ENCODE results near the gene TMPRSS11F.

Gene TMPRSS11F

GRCh38 chr4:68077301-68077700, 52.4 kb downstream of the TMPRSS11F start:
- no peak for DNase-seq (ENCODE audit: low spot score)

- DNase-seq (ENCODE audit: low spot score), result no peak
These were observed 53.5 kb downstream of the TMPRSS11F start for GRCh38 chr4:68076194-68076593.

- DNase-seq (ENCODE audit: low spot score), result no peak
These were observed 55.3 kb downstream of the TMPRSS11F start for GRCh38 chr4:68074397-68074796.

- DNase-seq (ENCODE audit: low spot score), result no peak
These were observed 59.4 kb downstream of the TMPRSS11F start for GRCh38 chr4:68070302-68070701.

- no peak for DNase-seq (ENCODE audit: low spot score)
These were observed 67.2 kb downstream of the TMPRSS11F start for GRCh38 chr4:68062501-68062900.

- DNase-seq (ENCODE audit: low spot score), result no peak
These were observed 91.4 kb downstream of the TMPRSS11F start for GRCh38 chr4:68038272-68038671.

- DNase-seq (ENCODE audit: low spot score), result no peak
These were observed 108.5 kb downstream of the TMPRSS11F start for GRCh38 chr4:68021185-68021584.

- DNase-seq (ENCODE audit: low spot score), result no peak
These were observed 118.0 kb downstream of the TMPRSS11F start for GRCh38 chr4:68011684-68012083.
